Vagina (tissue), 2 donors: ENCODE measurements around the gene SYCE3. TPM values are rescaled to one million over a fixed set of nuclear protein-coding genes. Genes with fewer than 3 reads are reported as not detected.

Experiments used
- DNase-seq, 2 donors: peaks; one replicate each; pipeline ENCODE4 v3.0.0-alpha.2; 2017; ENCODE audit errors: extremely low spot score in 2 of 2
- H3K27ac ChIP-seq: fragments of 200-600 bp; sonication (generic); one replicate; pipeline ENCODE4 v1.5.1; 2019
- H3K27me3 ChIP-seq: fragments of 200-600 bp; sonication (generic); one replicate; pipeline ENCODE4 v1.5.1; 2019
- H3K36me3 ChIP-seq, 2 donors: fragments of 200-600 bp; sonication (generic); one replicate each; pipeline ENCODE4 v1.5.1; 2017 to 2019
- H3K4me1 ChIP-seq: fragments of 200-600 bp; sonication (generic); one replicate; pipeline ENCODE4 v1.5.1; 2019
- H3K4me3 ChIP-seq, 2 donors: fragments of 200-600 bp; sonication (generic); 1 replicate in 1 of 2; 2 replicates in 1 of 2; pipeline ENCODE4 v1.5.1; 2016 to 2019
- H3K9me3 ChIP-seq: fragments of 200-600 bp; sonication (generic); one replicate; pipeline ENCODE4 v1.5.1; 2019
- CTCF ChIP-seq, 3 experiments: fragments of 450-650 bp in 2 of 3; fragments of 200-600 bp in 1 of 3; sonication (generic) in 1 of 3; IDR thresholded peaks; one replicate each; pipeline ENCODE4 v1.5.1; 2017 to 2019; ENCODE audit warnings: antibody characterized with exemption in 3 of 3, mild to moderate bottlenecking in 2 of 3, moderate library complexity in 2 of 3
- POLR2A ChIP-seq, 2 donors: fragments of 450-650 bp; IDR thresholded peaks; one replicate each; pipeline ENCODE4 v1.6.1; 2017; ENCODE audit warnings: antibody characterized with exemption in 2 of 2, mild to moderate bottlenecking in 2 of 2, moderate library complexity in 2 of 2
- POLR2AphosphoS5 ChIP-seq, 2 donors: sonication (generic); formaldehyde crosslinking; IDR thresholded peaks; one replicate each; pipeline ENCODE4 v1.9.0; 2017; ENCODE audit warnings: antibody characterized with exemption in 2 of 2, mild to moderate bottlenecking in 2 of 2, low read depth in 1 of 2; ENCODE audit not compliant: insufficient read depth in 1 of 2
- intact Hi-C: fragments of 100-400 bp; cut with DNase I; formaldehyde crosslinking; loops from one replicate; pipeline ENCODE4 v1.15.1; 2023
- total RNA-seq: library from RNA; depleted of rRNA; stranded (reverse); fragments of >200 nt; gene quantifications from one replicate; pipeline ENCODE4 v1.2.3, GENCODE V29; 2016

Gene SYCE3
- total RNA-seq, 1 donor from 2014 or later: not detected

- H3K9me3 ChIP-seq: no peaks in the 10 kb centered on the region
- H3K27ac ChIP-seq: peak overlapping the region; percentile 96
- DNase-seq: no peak
- intact Hi-C loops: loop anchor here (5.0 to 10.0 kb wide), 2 partner anchors 54 to 263 kb away; partner anchors contain the start of genes CHKB and MAPK12
- H3K36me3 ChIP-seq: peaks cover 0 to 9% of the 10 kb centered on the region in 2 donors
- TF ChIP-seq POLR2AphosphoS5 (IDR thresholded peaks at IDR 0.05; ENCODE audit: insufficient read depth in 1 of 2, low read depth in 1 of 2): no peak
- no peak for TF ChIP-seq POLR2A (IDR thresholded peaks at IDR 0.05)
- no peak for TF ChIP-seq CTCF (IDR thresholded peaks at IDR 0.05)
- H3K4me3 ChIP-seq: no peak overlapping the region
- H3K4me1 ChIP-seq: peaks cover 66% of the 10 kb centered on the region
- no peaks in the 10 kb centered on the region for H3K27me3 ChIP-seq
Observed at GRCh38 chr22:50527921-50528681, 34.6 kb downstream of the SYCE3 start.

GRCh38 chr22:50526834-50527801 is 35.6 kb downstream of the SYCE3 start:
- intact Hi-C loops: loop anchor here (5.0 to 10.0 kb wide), 2 partner anchors 55 to 262 kb away; partner anchors contain the start of genes CHKB and MAPK12
- Histone ChIP-seq H3K9me3 (no peaks in the 10 kb centered on the region), H3K27me3 (no peaks in the 10 kb centered on the region), H3K36me3 (peaks cover 0 to 18% of the 10 kb centered on the region in 2 donors), H3K27ac (peak overlapping the region; percentile 92), H3K4me1 (peaks cover 63% of the 10 kb centered on the region), H3K4me3 (peak overlapping the region; percentile 61 to 84)
- DNase-seq: no peak
- TF ChIP-seq POLR2A (IDR thresholded peaks at IDR 0.05) (no peak), CTCF (IDR thresholded peaks at IDR 0.05) (no peak), POLR2AphosphoS5 (IDR thresholded peaks at IDR 0.05; ENCODE audit: insufficient read depth in 1 of 2, low read depth in 1 of 2) (peak in 1 of 2 donors; percentile 60)

GRCh38 chr22:50526108-50526833 is 36.4 kb downstream of the SYCE3 start:
- Histone ChIP-seq H3K27me3 (no peaks in the 10 kb centered on the region), H3K27ac (peak overlapping the region; percentile 92), H3K4me3 (peak overlapping the region; percentile 61 to 84), H3K36me3 (peaks cover 0 to 27% of the 10 kb centered on the region in 2 donors), H3K9me3 (no peaks in the 10 kb centered on the region), H3K4me1 (peaks cover 55% of the 10 kb centered on the region)
- peak in 1 of 2 donors; percentile 28 for TF ChIP-seq POLR2A (IDR thresholded peaks at IDR 0.05)
- peak in 2 of 3 experiments; percentile 40 to 74 for TF ChIP-seq CTCF (IDR thresholded peaks at IDR 0.05)
- TF ChIP-seq POLR2AphosphoS5 (IDR thresholded peaks at IDR 0.05; ENCODE audit: insufficient read depth in 1 of 2, low read depth in 1 of 2): no peak
- intact Hi-C loops: loop anchor here (5.0 to 10.0 kb wide), 2 partner anchors 56 to 261 kb away; partner anchors contain the start of genes CHKB and MAPK12
- no peak for DNase-seq

DNA sequence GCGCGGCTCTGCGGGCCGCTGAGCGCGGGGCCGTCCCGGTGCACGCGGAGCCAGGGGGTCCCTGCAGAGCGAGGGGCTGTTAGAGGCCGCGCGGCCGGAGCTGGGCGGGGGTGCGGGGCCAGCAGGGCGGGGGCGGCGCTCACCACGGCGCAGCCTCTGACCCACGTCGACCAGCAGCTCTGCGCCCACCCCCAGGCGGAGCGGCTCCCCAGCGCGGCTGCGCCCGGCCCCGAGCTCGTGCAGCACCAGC is 36.9 kb downstream of the SYCE3 start:
- peaks cover 0 to 32% of the 10 kb centered on the region in 2 donors for H3K36me3 ChIP-seq
- H3K27me3 ChIP-seq: no peaks in the 10 kb centered on the region
- H3K4me1 ChIP-seq: peaks cover 50% of the 10 kb centered on the region
- H3K4me3 ChIP-seq: peak overlapping the region; percentile 61 to 84
- no peak for TF ChIP-seq CTCF (IDR thresholded peaks at IDR 0.05)
- no peak for TF ChIP-seq POLR2AphosphoS5 (IDR thresholded peaks at IDR 0.05; ENCODE audit: insufficient read depth in 1 of 2, low read depth in 1 of 2)
- TF ChIP-seq POLR2A (IDR thresholded peaks at IDR 0.05): no peak
- intact Hi-C loops: loop anchor here (5.0 to 10.0 kb wide), 2 partner anchors 57 to 261 kb away; partner anchors contain the start of genes CHKB and MAPK12
- DNase-seq: no peak
- H3K9me3 ChIP-seq: no peaks in the 10 kb centered on the region
- H3K27ac ChIP-seq: peak overlapping the region; percentile 92
